Fibroblast of lung (primary cell): ENCODE measurements around the gene MAP1LC3B. TPM values are rescaled to one million over a fixed set of nuclear protein-coding genes. Genes with fewer than 3 reads are reported as not detected.

Experiments used
- DNase-seq, 2 donors: peaks; one replicate each; pipeline versions ENCODE4 v3.0.0 to v3.0.0-alpha.2; 2010; ENCODE audit warnings: low read depth in 2 of 2
- H2AFZ ChIP-seq: 2 replicates; pipeline ENCODE4 v1.5.1; 2012; ENCODE audit warnings: low read length, control low read depth, inconsistent platforms
- H3K27ac ChIP-seq: 2 replicates; pipeline ENCODE4 v1.5.1; 2011; ENCODE audit warnings: low read length, control low read depth; ENCODE audit not compliant: insufficient read depth
- H3K27me3 ChIP-seq: 2 replicates; pipeline ENCODE4 v1.5.1; 2011; ENCODE audit warnings: mild to moderate bottlenecking, low read length; ENCODE audit not compliant: control insufficient read depth, insufficient read depth
- H3K36me3 ChIP-seq: 2 replicates; pipeline ENCODE4 v1.5.1; 2011; ENCODE audit warnings: low read length; ENCODE audit not compliant: control insufficient read depth, insufficient read depth
- H3K4me1 ChIP-seq: 2 replicates; pipeline ENCODE4 v1.5.1; 2011; ENCODE audit warnings: low read length; ENCODE audit not compliant: control insufficient read depth, insufficient read depth; ENCODE audit errors: extremely low read depth
- H3K4me2 ChIP-seq: 2 replicates; pipeline ENCODE4 v1.5.1; 2011; ENCODE audit warnings: low read length, control low read depth; ENCODE audit not compliant: insufficient read depth; ENCODE audit errors: extremely low read depth
- H3K4me3 ChIP-seq, 4 experiments: fragments of 200-600 bp in 1 of 4; sonication (generic) in 1 of 4; replicated peaks in 1 of 4; 2 replicates each; pipeline ENCODE4 v1.5.1; 2011 to 2016; ENCODE audit warnings: low read length in 4 of 4, low read depth in 3 of 4, mild to moderate bottlenecking in 3 of 4, control low read depth in 2 of 4, inconsistent platforms in 1 of 4, mixed read lengths in 1 of 4; ENCODE audit not compliant: insufficient read depth in 1 of 4; ENCODE audit errors: control extremely low read depth in 1 of 4
- H3K79me2 ChIP-seq: 2 replicates; pipeline ENCODE4 v1.5.1; 2012; ENCODE audit warnings: mild to moderate bottlenecking, low read length, inconsistent platforms; ENCODE audit not compliant: control insufficient read depth, insufficient read depth
- H3K9ac ChIP-seq: 2 replicates; pipeline ENCODE4 v1.5.1; 2011; ENCODE audit warnings: mild to moderate bottlenecking, low read length, control low read depth; ENCODE audit not compliant: insufficient read depth
- H3K9me3 ChIP-seq: 2 replicates; pipeline ENCODE4 v1.5.1; 2012; ENCODE audit warnings: low read depth, low read length; ENCODE audit not compliant: control insufficient read depth, insufficient read depth
- H4K20me1 ChIP-seq: 2 replicates; pipeline ENCODE4 v1.5.1; 2011; ENCODE audit warnings: low read length; ENCODE audit not compliant: control insufficient read depth, insufficient read depth; ENCODE audit errors: extremely low read depth
- CTCF ChIP-seq, 2 donors: IDR thresholded peaks in 1 of 2; conservative IDR thresholded peaks in 1 of 2; 1 replicate in 1 of 2; 2 replicates in 1 of 2; pipeline ENCODE4 v1.5.1; 2011 to 2012; ENCODE audit warnings: low read length in 2 of 2, control low read depth in 1 of 2, inconsistent platforms in 1 of 2, low read depth in 1 of 2, mild to moderate bottlenecking in 1 of 2
- EZH2 ChIP-seq: IDR thresholded peaks from 2 replicates; pipeline ENCODE4 v1.5.1; 2012; ENCODE audit warnings: low read length, control low read depth, mild to moderate bottlenecking; ENCODE audit errors: missing control alignments
- polyA plus RNA-seq, 2 donors: library from polyadenylated mRNA; depleted of rRNA in 1 of 2; stranded (reverse) in 1 of 2; unstranded in 1 of 2; fragments of >200 nt; gene quantifications; 2 replicates each; pipeline ENCODE4 v1.2.1, GENCODE V29; 2011 to 2012; ENCODE audit warnings: missing spikeins in 1 of 2
- total RNA-seq: library from RNA; depleted of rRNA; stranded (reverse); fragments of >200 nt; gene quantifications from 2 replicates; pipeline ENCODE4 v1.2.1, GENCODE V29; 2014

Gene MAP1LC3B
- total and polyA plus RNA-seq, 2 donors (not counting 1 experiment from before 2014, with no cell fraction given), result 41.1 to 67.6 TPM

GRCh38 chr16:87345726-87346424, 46.3 kb upstream of the MAP1LC3B start:
- Histone ChIP-seq H3K4me2 (no peak overlapping the region), H3K4me3 (no peak overlapping the region), H3K9me3 (no peaks in the 10 kb centered on the region), H3K4me1 (peaks cover 1% of the 10 kb centered on the region), H3K36me3 (peaks cover 24% of the 10 kb centered on the region), H3K27ac (no peak overlapping the region), H3K27me3 (no peaks in the 10 kb centered on the region), H2AFZ (no peak overlapping the region), H3K9ac (no peak overlapping the region), H3K79me2 (peaks cover 1% of the 10 kb centered on the region), H4K20me1 (peaks cover 1% of the 10 kb centered on the region)
- TF ChIP-seq CTCF (conservative IDR thresholded peaks at IDR 0.05 in 1 of 2, IDR thresholded peaks at IDR 0.05 in 1 of 2; ENCODE audit: low read depth in 1 of 2, low read length in 2 of 2) (no peak), EZH2 (no peak)
- DNase-seq, result no peak

- H3K9ac ChIP-seq, result no peak overlapping the region
- no peak for DNase-seq
- H3K27me3 ChIP-seq, result no peaks in the 10 kb centered on the region
- TF ChIP-seq EZH2 (no peak), CTCF (conservative IDR thresholded peaks at IDR 0.05 in 1 of 2, IDR thresholded peaks at IDR 0.05 in 1 of 2; ENCODE audit: low read depth in 1 of 2, low read length in 2 of 2) (no peak)
- no peak overlapping the region for H3K4me2 ChIP-seq
- H3K9me3 ChIP-seq, result no peaks in the 10 kb centered on the region
- peaks cover 3% of the 10 kb centered on the region for H3K4me1 ChIP-seq
- peaks cover 24% of the 10 kb centered on the region for H3K36me3 ChIP-seq
- no peak overlapping the region for H3K27ac ChIP-seq
- H2AFZ ChIP-seq, result no peak overlapping the region
- H3K4me3 ChIP-seq, result no peak overlapping the region
- H3K79me2 ChIP-seq, result peaks cover 1% of the 10 kb centered on the region
- peaks cover 1% of the 10 kb centered on the region for H4K20me1 ChIP-seq
These were observed 45.5 kb upstream of the MAP1LC3B start for GRCh38 chr16:87346517-87347060.

DNA sequence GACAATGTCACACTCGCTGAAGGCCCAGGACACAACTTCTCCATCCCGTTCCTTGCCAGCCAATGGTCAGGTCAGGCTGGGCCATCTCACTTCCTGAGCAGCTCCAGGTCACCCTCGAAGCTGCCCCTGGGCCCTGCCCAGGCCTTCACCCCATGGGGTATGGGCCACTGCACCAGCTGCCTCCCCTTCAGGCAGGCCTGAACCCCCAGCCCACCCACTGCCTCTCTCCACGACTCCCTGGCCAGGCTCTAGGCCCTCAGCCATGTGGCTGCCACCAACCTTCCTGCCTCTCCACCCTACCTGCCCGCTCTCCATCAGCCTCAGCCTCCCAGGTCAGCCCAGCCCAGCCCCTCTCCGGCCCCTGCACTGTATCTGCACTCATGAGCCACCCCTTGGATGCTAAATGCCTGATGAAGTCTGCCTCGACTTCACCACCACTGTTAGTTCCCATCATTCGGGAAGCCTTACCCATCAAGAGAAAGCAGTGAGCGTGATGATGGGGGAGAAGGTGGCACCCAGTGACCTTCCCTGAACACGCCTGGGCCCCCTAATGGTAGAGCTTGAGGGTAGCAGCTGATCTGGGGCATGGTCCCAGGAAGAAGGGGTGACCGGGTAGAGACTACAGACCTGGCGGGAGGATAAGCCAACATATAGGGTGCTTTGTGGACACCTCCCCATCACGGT, 44.1 kb upstream of the MAP1LC3B start:
- Histone ChIP-seq H3K36me3 (peaks cover 14% of the 10 kb centered on the region), H3K9me3 (no peaks in the 10 kb centered on the region), H2AFZ (no peak overlapping the region), H3K79me2 (peaks cover 1% of the 10 kb centered on the region), H4K20me1 (peaks cover 1% of the 10 kb centered on the region), H3K4me1 (peaks cover 3% of the 10 kb centered on the region), H3K4me2 (no peak overlapping the region), H3K27ac (no peak overlapping the region), H3K9ac (no peak overlapping the region), H3K4me3 (no peak overlapping the region), H3K27me3 (no peaks in the 10 kb centered on the region)
- DNase-seq, result no peak
- TF ChIP-seq EZH2, result no peak
- no peak for TF ChIP-seq CTCF (conservative IDR thresholded peaks at IDR 0.05 in 1 of 2, IDR thresholded peaks at IDR 0.05 in 1 of 2; ENCODE audit: low read depth in 1 of 2, low read length in 2 of 2)
